Activated B cell treated with CpG ODN at 0.5 μM for 24 hours (primary cell): Measurements from ENCODE around the gene BCAS1. TPM values are rescaled to one million over a fixed set of nuclear protein-coding genes. Genes with fewer than 3 reads are reported as not detected.

Experiments
- ATAC-seq: fragments of 200-7000 bp; cut with Tn5 transposase; one replicate; pipeline ENCODE4 v1.10.0; 2021; ENCODE audit warnings: low read depth, mild to moderate bottlenecking, moderate library complexity
- CTCF ChIA-PET: fragments of 350-600 bp; sonication (Branson Sonifier 250); formaldehyde crosslinking; loops from one replicate; lab custom pipeline; 2021; ENCODE audit warnings: antibody characterized with exemption; lab: Charles Lee
- POLR2A ChIA-PET: fragments of 350-600 bp; sonication (Branson Sonifier 250); formaldehyde crosslinking; loops from one replicate; lab custom pipeline; 2021; ENCODE audit warnings: antibody characterized with exemption; lab: Charles Lee
- DNase-seq: peaks from one replicate; pipeline ENCODE4 v3.0.0; 2022
- H3K27ac Mint-ChIP-seq: one replicate; pipeline ENCODE4 v1.8.0; 2020; ENCODE audit warnings: mixed read lengths
- H3K27me3 Mint-ChIP-seq: one replicate; pipeline ENCODE4 v1.8.0; 2021; ENCODE audit warnings: mixed read lengths
- H3K36me3 Mint-ChIP-seq: one replicate; pipeline ENCODE4 v1.8.0; 2021; ENCODE audit warnings: low read depth, mixed read lengths
- H3K4me1 Mint-ChIP-seq: one replicate; pipeline ENCODE4 v1.8.0; 2021; ENCODE audit warnings: mixed read lengths
- H3K4me3 Mint-ChIP-seq: one replicate; pipeline ENCODE4 v1.8.0; 2020; ENCODE audit warnings: mild to moderate bottlenecking, mixed read lengths
- H3K9me3 Mint-ChIP-seq: one replicate; pipeline ENCODE4 v1.8.0; 2020; ENCODE audit warnings: mixed read lengths
- CTCF ChIP-seq: fragments of 200-600 bp; IDR thresholded peaks from one replicate; pipeline ENCODE4 v1.8.0; 2022; ENCODE audit warnings: antibody characterized with exemption, mild to moderate bottlenecking
- intact Hi-C: fragments of 100-400 bp; cut with micrococcal nuclease; formaldehyde crosslinking; loops from one replicate; pipeline ENCODE4 v1.15.1; 2024
- total RNA-seq: library from RNA; stranded (reverse); gene quantifications from 2 replicates; pipeline ENCODE4 v1.2.3, GENCODE V29; 2022

BCAS1 gene
- total RNA-seq, 1 donor from 2014 or later, result 1.7 TPM

DNA sequence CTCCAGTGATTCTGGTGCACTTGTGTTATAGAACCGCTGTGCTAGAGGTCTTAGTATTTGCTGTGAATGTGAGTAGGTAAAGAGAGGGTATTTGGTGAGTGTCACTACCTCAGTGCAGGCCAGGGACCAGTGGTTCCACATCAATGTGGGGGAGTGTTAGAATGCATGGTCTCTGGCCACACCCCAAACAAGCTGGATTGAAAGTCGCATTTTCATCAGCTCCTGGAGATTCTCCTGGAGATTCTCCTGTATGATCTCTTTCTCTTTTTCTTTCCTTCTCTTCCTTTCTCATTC lies 26.8 kb upstream of the BCAS1 start:
- intact Hi-C loops, result no loop called here
- POLR2A ChIA-PET, result no interaction called here
- CTCF ChIA-PET, result interaction anchor here (1.0 to 2.0 kb wide), 9 partner anchors 10 to 551 kb away, joined by 3 to 9 read pairs (median 4); no protein-coding TSS in a partner anchor
- no peaks in the 10 kb centered on the region for H3K4me1 Mint-ChIP-seq
- no peak for TF ChIP-seq CTCF
- H3K4me3 Mint-ChIP-seq, result no peak overlapping the region
- DNase-seq, result no peak
- no peak for ATAC-seq
- no peaks in the 10 kb centered on the region for H3K36me3 Mint-ChIP-seq
- no peaks in the 10 kb centered on the region for H3K9me3 Mint-ChIP-seq
- no peak overlapping the region for H3K27ac Mint-ChIP-seq
- no peaks in the 10 kb centered on the region for H3K27me3 Mint-ChIP-seq

DNA sequence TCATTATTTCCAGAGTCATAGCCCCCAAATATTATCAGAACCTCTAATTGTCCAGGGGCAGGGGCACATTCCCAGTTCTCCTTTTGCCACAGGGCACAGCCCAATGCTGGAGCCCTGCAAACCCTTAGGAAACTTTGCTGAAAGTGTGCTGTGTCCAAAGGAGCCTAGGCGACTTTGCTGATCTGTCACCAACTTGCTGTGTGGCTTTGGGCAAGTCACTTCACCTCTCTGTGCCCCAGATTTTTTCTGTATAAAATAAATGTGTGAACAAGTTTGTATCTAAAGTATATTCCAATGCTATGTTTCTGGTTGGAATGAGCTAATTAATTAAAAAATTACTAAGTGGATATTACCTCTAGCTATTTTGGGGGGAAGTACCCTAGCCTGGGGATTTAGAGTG lies 25.4 kb upstream of the BCAS1 start:
- ATAC-seq (no peak), DNase-seq (no peak)
- intact Hi-C loops, result loop anchor here (1.0 kb wide), 2 partner anchors 103 to 551 kb away; no protein-coding TSS in a partner anchor
- no peaks in the 10 kb centered on the region for H3K9me3 Mint-ChIP-seq
- H3K4me3 Mint-ChIP-seq, result no peak overlapping the region
- peaks cover 1% of the 10 kb centered on the region for H3K4me1 Mint-ChIP-seq
- TF ChIP-seq CTCF, result no peak
- no peak overlapping the region for H3K27ac Mint-ChIP-seq
- H3K36me3 Mint-ChIP-seq, result no peaks in the 10 kb centered on the region
- peaks cover 2% of the 10 kb centered on the region for H3K27me3 Mint-ChIP-seq
- CTCF ChIA-PET, result interaction anchor here (1.0 to 1.9 kb wide), 4 partner anchors 8 to 552 kb away, joined by 3 to 9 read pairs (median 4); no protein-coding TSS in a partner anchor
- POLR2A ChIA-PET, result no interaction called here

GRCh38 chr20:54094268-54094580 lies 23.8 kb upstream of the BCAS1 start:
- ChIA-PET POLR2A (no interaction called here), CTCF (interaction anchor here (1.5 kb wide), 1 partner anchor 10 kb away, joined by 4 read pairs; no protein-coding TSS in a partner anchor)
- no peaks in the 10 kb centered on the region for H3K36me3 Mint-ChIP-seq
- intact Hi-C loops, result no loop called here
- no peak overlapping the region for H3K27ac Mint-ChIP-seq
- ATAC-seq, result no peak
- H3K27me3 Mint-ChIP-seq, result peaks cover 2% of the 10 kb centered on the region
- no peak overlapping the region for H3K4me3 Mint-ChIP-seq
- no peaks in the 10 kb centered on the region for H3K9me3 Mint-ChIP-seq
- TF ChIP-seq CTCF, result no peak
- no peak for DNase-seq
- H3K4me1 Mint-ChIP-seq, result peaks cover 11% of the 10 kb centered on the region

DNA sequence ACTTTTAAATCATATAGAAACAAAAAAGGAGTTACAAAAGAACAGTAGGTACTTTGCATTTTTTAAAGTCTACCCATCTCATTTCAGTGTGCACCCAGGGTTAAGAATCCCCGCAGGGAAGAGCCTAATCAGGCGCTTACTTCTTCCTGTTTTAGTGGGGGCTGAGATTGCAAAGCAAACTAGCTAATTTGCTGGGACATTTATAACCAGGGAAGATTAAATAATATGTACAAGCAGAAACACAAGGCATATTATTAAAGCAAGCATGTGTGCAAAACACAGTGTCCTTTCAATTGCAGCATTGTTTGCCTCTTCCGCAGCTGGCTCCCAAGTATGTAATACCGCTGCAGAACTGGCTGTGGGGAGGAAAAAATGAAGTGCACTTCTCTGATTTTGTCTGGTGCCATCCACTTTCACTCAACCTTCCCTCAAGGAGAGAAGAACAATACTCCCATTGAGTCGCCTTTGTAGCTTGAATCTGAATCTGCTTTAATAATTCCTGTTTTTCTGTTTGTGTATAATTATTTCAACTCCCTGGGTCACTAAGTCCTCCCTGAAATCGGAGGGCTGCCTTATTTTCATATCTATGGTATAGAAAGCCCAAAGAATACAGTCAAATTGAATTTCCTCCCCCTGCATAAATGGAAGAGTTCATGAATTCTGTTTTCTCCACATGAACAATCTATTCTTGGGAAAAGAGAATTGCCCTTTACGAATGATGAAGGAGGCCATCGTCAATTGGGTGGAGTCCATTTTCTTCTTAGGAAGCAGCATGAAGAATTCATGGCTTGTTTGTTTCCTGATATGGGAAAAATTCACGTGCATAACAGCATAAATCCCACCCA lies 23.3 kb upstream of the BCAS1 start:
- DNase-seq, result no peak
- no peak for TF ChIP-seq CTCF
- ATAC-seq, result no peak
- Mint-ChIP-seq H3K36me3 (no peaks in the 10 kb centered on the region), H3K27ac (no peak overlapping the region), H3K4me1 (peaks cover 11% of the 10 kb centered on the region), H3K4me3 (no peak overlapping the region), H3K27me3 (peaks cover 2% of the 10 kb centered on the region), H3K9me3 (no peaks in the 10 kb centered on the region)
- intact Hi-C loops, result no loop called here
- ChIA-PET POLR2A (no interaction called here), CTCF (no interaction called here)

GRCh38 chr20:54092021-54092420 lies 21.6 kb upstream of the BCAS1 start:
- TF ChIP-seq CTCF, result no peak
- Mint-ChIP-seq H3K36me3 (no peaks in the 10 kb centered on the region), H3K4me1 (peaks cover 11% of the 10 kb centered on the region), H3K4me3 (no peak overlapping the region), H3K27ac (no peak overlapping the region), H3K27me3 (peaks cover 2% of the 10 kb centered on the region), H3K9me3 (no peaks in the 10 kb centered on the region)
- CTCF ChIA-PET, result no interaction called here
- intact Hi-C loops, result no loop called here
- ATAC-seq, result no peak
- DNase-seq, result no peak
- POLR2A ChIA-PET, result no interaction called here
